Activated CD4-positive, alpha-beta T cell treated with anti-CD3 and anti-CD28 coated beads, Interleukin-2, amount 50 U/mL, for 4 hours (primary cell): ENCODE measurements around the gene NMNAT2.
"Not testable (repeated sequence)": the region's sequence is repeated elsewhere in the genome, so short reads cannot be mapped to it uniquely, and the experiment has no call there.

Experiments
- DNase-seq, 2 experiments: peaks; one replicate each; pipeline ENCODE4 v3.0.0-alpha.2; 2020

The NMNAT2 gene

DNA sequence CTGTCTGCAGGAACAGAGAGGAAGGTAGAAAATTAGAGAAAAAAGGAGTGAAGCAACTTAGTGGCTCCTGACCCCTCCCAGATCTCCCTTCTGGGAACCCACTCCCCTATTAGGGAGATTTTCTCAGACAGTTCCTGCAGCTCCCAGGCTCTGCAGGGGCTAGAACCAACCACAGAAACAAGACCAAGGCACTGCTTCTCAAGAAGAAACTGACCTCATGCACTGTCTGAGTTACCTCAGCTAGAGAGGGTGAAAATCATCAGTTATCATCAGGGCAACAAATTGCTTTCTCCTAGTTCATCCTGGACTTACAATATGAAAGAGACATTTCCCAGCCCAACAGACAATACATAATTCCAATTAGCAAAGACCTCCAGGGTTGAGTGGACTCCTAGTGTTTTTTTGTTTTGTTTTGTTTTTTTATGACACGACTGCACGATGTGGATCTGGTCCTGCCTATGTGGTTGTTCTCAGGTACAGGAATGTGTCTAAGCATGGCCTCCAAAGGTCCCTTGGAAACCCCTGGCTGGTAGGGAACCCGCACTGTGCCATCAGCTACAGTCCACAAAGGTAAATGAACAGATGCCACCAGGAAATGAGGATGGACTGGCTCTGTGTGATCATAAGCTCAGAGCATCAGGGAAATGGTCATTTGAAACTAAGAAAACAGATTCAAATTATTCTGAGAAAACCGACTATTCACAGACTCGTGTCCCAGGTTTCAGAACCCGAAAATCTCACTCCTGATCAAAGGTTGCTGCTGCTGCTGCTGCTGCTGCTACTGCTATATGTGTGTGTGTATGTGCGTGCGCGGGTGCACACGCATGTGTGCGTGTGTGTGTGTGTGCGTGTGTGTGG, 166.8 kb downstream of the NMNAT2 start:
- DNase-seq, result no peak

- no peak for DNase-seq
These were observed 168.2 kb downstream of the NMNAT2 start for GRCh38 chr1:183249941-183250452.

DNA sequence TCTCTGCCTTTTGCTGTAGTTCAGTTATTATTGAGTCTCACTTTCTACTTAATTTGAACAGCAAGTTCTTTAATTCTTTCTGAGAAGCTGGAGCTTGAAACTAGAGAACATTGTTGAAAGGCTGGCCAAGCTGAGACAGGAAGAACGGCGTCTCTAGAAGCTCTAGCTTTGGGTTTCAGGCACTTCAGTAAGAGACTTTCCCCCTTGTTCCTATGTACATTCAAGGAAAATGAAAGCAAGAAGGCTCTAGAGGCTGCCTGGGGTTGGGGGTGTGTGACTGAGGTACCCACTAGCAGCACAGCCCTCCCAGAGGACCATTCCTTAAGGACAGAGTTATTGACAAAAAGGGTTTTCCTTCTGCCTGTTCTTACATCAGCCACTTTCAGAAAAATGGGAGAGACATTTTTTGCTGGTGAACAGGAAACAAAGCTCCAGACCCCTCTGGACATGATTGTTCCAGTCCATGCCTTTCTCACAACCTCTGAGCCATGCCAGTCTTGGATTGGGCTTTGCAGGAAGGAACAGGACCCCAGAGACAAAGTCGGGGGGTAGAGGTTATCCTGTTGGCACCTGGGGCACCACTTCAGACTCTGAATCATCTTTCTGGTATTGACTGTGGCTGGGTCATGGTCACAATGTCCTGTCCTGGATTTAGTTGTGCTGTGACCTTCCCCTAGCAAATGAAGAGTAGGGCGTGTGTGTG, 169.0 kb downstream of the NMNAT2 start:
- no peak for DNase-seq

- no peak for DNase-seq
These were observed 170.2 kb downstream of the NMNAT2 start for GRCh38 chr1:183247931-183248330.

DNA sequence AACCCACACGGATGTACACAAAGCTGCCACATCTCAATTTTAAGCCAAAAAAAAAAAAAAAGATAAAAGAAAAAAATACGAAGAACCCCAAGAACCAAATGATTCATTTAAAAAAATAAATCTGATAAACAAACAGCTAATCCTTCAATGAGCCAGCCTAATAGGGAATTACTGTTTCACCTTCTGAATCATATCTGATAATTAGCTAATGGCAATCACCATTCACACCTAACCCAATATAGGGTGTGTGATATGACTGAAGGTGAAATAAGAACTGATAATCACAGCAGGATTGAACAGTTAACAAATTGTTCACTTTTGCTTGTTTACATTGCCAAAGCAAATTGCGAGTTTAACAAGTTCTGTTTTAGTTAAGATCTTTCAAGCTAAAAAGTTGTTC, 170.7 kb downstream of the NMNAT2 start:
- no peak for DNase-seq

DNA sequence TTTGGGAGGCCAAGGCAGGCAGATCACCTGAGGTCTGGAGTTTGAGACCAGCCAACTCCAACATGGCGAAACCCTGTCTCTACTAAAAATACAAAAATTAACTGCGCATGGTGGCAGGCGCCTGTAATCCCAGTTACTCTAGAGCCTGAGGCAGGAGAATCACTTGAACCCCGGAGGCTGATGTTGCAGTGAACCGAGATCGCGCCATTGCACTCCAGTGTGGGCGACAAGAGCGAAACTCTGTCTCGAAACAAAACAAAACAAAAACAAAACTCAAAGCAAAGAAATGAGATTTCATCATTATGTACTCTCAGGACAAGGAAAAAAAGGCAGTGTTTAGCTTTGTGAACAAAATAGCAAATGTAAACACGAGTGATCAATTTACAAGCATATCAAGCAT, 171.1 kb downstream of the NMNAT2 start:
- DNase-seq, result no peak

GRCh38 chr1:183246436-183246835, 171.7 kb downstream of the NMNAT2 start:
- DNase-seq, result no peak

DNA sequence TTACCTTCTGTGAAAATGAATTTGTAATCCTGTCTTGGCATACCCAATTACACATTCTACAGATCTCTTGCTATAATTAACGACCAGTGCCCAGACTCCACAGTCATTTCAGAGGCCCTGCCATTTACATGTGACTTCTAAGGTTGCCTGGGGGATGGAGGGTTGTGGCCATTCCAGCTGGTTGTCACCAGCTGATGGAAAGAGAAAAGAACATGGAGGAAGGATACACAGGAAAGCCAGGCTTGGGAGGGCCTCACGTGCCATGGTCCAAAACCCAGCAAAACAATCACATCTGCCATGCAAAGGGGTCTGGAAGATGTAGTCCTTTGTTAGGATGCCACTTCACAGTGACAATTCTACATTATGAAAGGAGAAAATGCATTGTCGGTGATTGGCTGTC, 172.8 kb downstream of the NMNAT2 start:
- DNase-seq, result no peak

DNA sequence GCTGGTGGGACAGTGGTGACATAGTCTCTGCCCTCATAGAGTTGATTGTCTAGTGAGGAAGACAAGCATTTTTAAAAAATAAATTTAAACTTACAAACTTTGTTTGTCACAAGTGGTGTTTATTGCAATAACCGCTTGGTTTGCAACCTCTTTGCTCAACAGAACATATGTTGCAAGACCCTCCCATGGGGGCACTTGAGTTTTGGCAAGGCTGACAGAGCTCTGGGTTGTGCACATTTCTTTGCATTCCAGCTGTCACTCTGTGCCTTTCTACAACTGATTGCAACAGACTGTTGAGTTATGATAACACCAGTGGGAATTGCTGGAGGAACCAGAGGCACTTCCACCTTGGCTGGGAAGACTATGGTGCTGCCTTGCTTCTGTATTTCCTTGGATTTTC, 173.7 kb downstream of the NMNAT2 start:
- DNase-seq, result no peak

GRCh38 chr1:183243161-183244050, 174.8 kb downstream of the NMNAT2 start:
- no peak for DNase-seq

- DNase-seq, result no peak
These were observed 175.6 kb downstream of the NMNAT2 start for GRCh38 chr1:183242556-183242955.

DNA sequence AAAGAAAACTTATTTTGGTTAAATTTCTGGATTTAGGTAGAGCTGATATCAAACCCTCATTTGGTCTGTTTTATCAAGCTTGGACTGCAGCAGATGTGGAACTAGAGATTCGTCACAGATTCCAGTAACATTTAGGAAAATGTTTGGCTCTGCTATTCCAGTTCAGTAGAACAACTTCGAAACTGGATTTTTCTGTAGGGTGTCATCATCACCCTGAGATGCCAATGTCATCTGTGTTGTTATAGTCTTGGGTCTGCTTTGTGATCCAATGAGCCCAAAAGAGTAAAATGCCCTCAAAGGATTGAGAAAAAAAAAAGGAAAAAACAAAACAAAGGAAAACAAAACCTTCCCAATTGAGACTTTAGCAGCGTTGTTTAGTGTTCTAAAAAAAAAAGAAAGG, 176.7 kb downstream of the NMNAT2 start:
- no peak for DNase-seq

DNA sequence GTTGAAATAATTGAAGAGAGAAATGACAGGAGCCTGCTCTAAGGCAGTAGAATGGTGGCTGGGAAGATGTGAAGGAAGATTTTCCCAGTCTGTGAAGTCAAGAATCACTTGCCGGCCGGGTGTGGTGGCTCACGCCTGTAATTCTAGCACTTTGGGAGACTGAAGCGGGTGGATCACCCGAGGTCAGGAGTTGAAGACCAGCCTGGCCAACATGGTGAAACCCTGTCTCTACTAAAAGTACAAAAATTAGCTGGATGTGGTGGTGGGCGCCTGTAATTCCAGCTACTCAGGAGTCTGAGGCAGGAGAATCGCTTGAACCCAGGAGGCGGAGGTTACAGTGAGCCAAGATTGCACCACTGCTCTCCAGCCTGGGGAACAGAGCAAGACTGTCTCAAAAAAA, 177.3 kb downstream of the NMNAT2 start:
- not testable (repeated sequence) for DNase-seq

GRCh38 chr1:183240526-183240825, 177.7 kb downstream of the NMNAT2 start:
- no peak for DNase-seq

DNA sequence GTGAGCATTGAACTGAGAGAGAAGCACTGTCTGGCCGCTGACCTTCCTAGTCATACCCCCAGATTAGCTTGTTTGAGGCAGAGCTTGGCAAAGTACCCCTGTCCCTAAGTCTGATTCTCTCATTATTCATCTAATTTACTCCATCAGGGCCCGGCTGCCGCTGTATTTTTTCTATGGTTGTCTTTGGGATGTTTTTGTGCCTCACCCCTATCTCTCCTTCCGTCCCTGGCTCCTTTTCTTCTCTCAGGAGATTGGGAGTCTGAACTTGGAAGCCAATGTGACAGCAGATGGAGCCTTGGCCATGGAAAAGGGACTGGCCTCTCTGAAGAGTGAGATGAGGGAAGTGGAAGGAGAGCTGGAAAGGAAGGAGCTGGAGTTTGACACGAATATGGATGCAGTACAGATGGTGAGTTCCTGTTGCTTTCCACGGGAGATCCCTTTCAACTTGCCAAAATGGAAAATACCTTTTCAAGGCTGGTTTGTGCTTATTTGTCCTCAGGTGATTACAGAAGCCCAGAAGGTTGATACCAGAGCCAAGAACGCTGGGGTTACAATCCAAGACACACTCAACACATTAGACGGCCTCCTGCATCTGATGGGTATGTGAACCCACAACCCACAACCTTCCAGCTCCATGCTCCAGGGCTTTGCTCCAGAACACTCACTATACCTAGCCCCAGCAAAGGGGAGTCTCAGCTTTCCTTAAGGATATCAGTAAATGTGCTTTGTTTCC, 178.2 kb downstream of the NMNAT2 start:
- no peak for DNase-seq

- no peak for DNase-seq
These were observed 178.9 kb downstream of the NMNAT2 start for GRCh38 chr1:183239220-183239742.

GRCh38 chr1:183238071-183238470, 180.1 kb downstream of the NMNAT2 start:
- no peak for DNase-seq

DNA sequence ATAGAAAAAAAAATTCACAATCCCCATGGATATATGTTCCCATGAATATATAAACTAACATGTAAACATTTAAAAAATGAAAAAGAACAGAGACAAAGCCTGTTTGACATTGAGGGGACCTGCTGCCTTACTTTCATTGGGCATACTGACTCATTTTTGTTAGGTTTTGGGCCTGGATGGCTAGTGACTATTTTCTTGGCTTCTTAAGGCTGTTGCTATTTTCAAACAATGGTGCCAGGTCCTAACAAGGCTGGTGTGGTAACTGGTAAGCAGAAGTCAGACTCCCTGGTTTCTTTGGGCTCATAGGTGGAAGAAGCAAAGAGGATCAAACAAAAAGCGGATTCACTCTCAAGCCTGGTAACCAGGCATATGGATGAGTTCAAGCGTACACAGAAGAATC, 181.1 kb downstream of the NMNAT2 start:
- DNase-seq, result no peak

- DNase-seq, result no peak
These were observed 181.9 kb downstream of the NMNAT2 start for GRCh38 chr1:183236158-183236725.

DNA sequence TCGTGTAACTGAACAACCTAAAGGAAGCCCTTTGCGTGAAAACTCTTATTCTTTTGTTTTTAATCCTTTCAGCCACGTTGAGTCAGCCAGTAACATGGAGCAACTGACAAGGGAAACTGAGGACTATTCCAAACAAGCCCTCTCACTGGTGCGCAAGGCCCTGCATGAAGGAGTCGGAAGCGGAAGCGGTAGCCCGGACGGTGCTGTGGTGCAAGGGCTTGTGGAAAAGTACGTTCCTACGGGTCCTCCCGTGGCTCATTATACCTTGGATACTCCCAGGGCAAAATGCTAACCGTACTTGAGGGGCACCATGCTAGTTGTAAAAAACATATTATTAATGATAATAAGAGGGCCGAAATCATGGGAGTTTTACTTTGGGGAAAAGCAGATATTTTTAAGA, 182.7 kb downstream of the NMNAT2 start:
- DNase-seq, result no peak

GRCh38 chr1:183234660-183235476, 183.3 kb downstream of the NMNAT2 start:
- no peak for DNase-seq
